IMR-90 (cell line): ENCODE measurements around the gene HSPG2.

ENCODE experiments used
- BHLHE40 ChIP-seq: fragments of 150-350 bp; IDR thresholded peaks from 2 replicates; pipeline ENCODE4 v1.6.1; 2016; ENCODE audit warnings: mild to moderate bottlenecking, low read depth, low read length
- CEBPB ChIP-seq: IDR thresholded peaks from 2 replicates; pipeline ENCODE4 v1.6.1; 2012; ENCODE audit warnings: low read depth, low read length, improper control_type of control experiment
- CHD1 ChIP-seq: IDR thresholded peaks from 2 replicates; pipeline ENCODE4 v1.6.1; 2012; ENCODE audit warnings: low read depth, low read length, improper control_type of control experiment
- FOS ChIP-seq: fragments of 150-350 bp; IDR thresholded peaks from 2 replicates; pipeline ENCODE4 v1.6.1; 2016; ENCODE audit warnings: low read depth, low read length
- MAFK ChIP-seq: IDR thresholded peaks from 2 replicates; pipeline ENCODE4 v1.6.1; 2012; ENCODE audit warnings: low read depth, low read length, improper control_type of control experiment
- MAZ ChIP-seq: IDR thresholded peaks from 2 replicates; pipeline ENCODE4 v1.6.1; 2012; ENCODE audit warnings: low read depth, mild to moderate bottlenecking, low read length, improper control_type of control experiment, moderate library complexity, borderline replicate concordance
- MXI1 ChIP-seq: IDR thresholded peaks from 2 replicates; pipeline ENCODE4 v1.6.1; 2012; ENCODE audit warnings: low read depth, mild to moderate bottlenecking, low read length, moderate library complexity, borderline replicate concordance
- NFE2L2 ChIP-seq: fragments of 150-350 bp; IDR thresholded peaks from 2 replicates; pipeline ENCODE4 v1.6.1; 2016; ENCODE audit warnings: low read depth, mild to moderate bottlenecking, low read length
- POLR2A ChIP-seq: IDR thresholded peaks from 2 replicates; pipeline ENCODE4 v1.6.1; 2012; ENCODE audit warnings: mild to moderate bottlenecking, low read depth, low read length
- RAD21 ChIP-seq: IDR thresholded peaks from 2 replicates; pipeline ENCODE4 v1.6.1; 2012; ENCODE audit warnings: low read length, improper control_type of control experiment
- RFX5 ChIP-seq: IDR thresholded peaks from 2 replicates; pipeline ENCODE4 v1.8.0; 2012; ENCODE audit warnings: low read depth, mild to moderate bottlenecking, low read length, moderate library complexity
- SMC3 ChIP-seq: fragments of 150-350 bp; IDR thresholded peaks from 2 replicates; pipeline ENCODE4 v1.6.1; 2016; ENCODE audit warnings: low read depth, mild to moderate bottlenecking, antibody characterized with exemption, low read length, moderate library complexity
- USF2 ChIP-seq: fragments of 150-350 bp; IDR thresholded peaks from 2 replicates; pipeline ENCODE4 v1.6.1; 2017; ENCODE audit warnings: mild to moderate bottlenecking, antibody characterized with exemption, low read length, low read depth
- TF ChIP-seq, protein P1 (sequence below): conservative IDR thresholded peaks from 2 replicates; pipeline ENCODE4 v1.5.1; 2012; ENCODE audit warnings: mild to moderate bottlenecking, low read depth, low read length, improper control_type of control experiment

GRCh38 chr1:21782349-21782867 is 154.7 kb downstream of the HSPG2 start:
- TF ChIP-seq POLR2A (no peak), CHD1 (no peak), SMC3 (0 out of 2 replicates have a peak, but pooled peaks have one; percentile 16), RAD21 (peak; percentile 43), USF2 (no peak), RFX5 (no peak), BHLHE40 (no peak), MXI1 (no peak; the same call in 1 of the 2 replicates), MAZ (no peak), MAFK (no peak), FOS (no peak), CEBPB (no peak), NFE2L2 (no peak)
- TF ChIP-seq, protein P1, sequence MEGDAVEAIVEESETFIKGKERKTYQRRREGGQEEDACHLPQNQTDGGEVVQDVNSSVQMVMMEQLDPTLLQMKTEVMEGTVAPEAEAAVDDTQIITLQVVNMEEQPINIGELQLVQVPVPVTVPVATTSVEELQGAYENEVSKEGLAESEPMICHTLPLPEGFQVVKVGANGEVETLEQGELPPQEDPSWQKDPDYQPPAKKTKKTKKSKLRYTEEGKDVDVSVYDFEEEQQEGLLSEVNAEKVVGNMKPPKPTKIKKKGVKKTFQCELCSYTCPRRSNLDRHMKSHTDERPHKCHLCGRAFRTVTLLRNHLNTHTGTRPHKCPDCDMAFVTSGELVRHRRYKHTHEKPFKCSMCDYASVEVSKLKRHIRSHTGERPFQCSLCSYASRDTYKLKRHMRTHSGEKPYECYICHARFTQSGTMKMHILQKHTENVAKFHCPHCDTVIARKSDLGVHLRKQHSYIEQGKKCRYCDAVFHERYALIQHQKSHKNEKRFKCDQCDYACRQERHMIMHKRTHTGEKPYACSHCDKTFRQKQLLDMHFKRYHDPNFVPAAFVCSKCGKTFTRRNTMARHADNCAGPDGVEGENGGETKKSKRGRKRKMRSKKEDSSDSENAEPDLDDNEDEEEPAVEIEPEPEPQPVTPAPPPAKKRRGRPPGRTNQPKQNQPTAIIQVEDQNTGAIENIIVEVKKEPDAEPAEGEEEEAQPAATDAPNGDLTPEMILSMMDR, result peak; percentile 35
